Stimulated activated CD4-positive, alpha-beta T cell treated with anti-CD3 and anti-CD28 coated beads, Interleukin-12 subunit alpha, Interleukin-12 subunit beta, amount 100 ng/mL, for 48 hours (primary cell): ENCODE results near the gene CHPF.

Experiments
- DNase-seq, 3 donors: peaks; one replicate each; pipeline ENCODE4 v3.0.0-alpha.2; 2020; ENCODE audit warnings: low read depth in 2 of 3, low spot score in 1 of 3

The CHPF gene

GRCh38 chr2:219552382-219553167 is 9.0 kb upstream of the CHPF start:
- peak; percentile 54 to 81 (median 73) for DNase-seq

DNA sequence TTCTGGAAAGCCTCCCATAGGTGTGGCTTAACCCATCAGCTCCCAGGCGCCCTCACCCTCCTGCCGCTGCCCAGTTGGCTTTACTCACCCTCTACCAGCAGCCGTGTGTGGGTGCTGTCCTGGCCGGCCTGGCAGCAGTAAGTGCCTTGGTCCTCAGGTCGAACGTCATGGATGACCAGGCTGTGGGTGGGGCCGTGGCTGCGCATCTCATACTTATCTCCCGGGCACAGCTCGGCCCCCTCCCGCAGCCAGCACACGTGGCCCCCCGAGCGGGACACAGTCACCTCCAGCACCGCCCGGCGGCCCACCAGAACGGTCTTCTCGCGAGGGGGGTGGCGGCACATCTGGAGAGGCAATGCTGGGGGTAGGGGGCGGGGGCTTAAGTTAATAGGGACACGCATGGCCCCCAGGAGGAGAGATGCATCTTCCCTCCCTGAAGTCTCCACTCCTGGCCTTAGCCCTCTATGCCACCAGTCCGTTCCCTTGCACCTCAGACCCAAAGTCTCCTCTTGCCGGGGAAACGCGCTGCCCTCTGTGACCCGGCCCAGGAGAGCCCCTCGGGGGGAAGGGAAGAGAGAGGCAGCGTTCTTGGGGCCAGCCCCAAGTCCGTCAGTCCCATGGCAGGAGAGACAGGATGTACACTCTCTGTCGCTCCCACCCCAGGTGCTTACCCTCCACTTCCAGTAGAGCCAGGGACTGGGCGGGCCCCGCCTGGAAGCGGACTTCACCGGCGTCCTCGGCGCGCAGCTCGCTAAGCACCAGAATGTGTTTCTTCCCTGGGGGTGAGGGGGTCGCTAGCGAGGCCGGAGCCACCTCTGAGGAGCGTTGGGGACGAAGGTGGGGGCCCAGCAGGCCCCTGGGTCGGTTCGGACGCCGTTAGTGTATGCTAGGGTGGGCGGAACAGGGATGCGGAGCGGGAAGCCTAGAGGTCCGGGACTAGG is 8.1 kb upstream of the CHPF start:
- DNase-seq = no peak

DNA sequence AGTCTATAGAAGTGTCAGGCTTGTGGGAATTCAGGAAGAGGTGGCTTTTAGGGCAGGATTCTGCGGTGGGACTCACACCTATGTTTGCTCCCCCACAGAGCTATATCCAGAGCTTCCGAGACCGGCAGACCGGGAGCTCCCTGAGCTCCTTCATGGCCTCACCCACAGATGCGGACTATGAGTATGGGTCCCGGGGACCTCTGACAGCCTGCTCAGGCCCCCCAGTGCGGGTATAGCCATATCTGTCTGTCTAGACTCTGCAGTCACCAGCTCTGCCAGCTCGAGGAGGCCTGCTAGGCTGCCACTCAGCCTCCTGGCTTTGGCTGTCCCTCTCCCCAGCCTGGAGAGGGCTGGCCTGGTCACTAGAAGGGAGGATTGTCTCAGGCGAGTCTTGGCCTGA is 6.0 kb upstream of the CHPF start:
- DNase-seq = no peak

GRCh38 chr2:219548990-219549389 is 5.4 kb upstream of the CHPF start:
- no peak for DNase-seq

- DNase-seq = no peak
These were observed 4.0 kb upstream of the CHPF start for GRCh38 chr2:219547621-219548020.

GRCh38 chr2:219545943-219546352 is 2.3 kb upstream of the CHPF start:
- DNase-seq = no peak

GRCh38 chr2:219545295-219545942 is 1.8 kb upstream of the CHPF start:
- DNase-seq = no peak

DNA sequence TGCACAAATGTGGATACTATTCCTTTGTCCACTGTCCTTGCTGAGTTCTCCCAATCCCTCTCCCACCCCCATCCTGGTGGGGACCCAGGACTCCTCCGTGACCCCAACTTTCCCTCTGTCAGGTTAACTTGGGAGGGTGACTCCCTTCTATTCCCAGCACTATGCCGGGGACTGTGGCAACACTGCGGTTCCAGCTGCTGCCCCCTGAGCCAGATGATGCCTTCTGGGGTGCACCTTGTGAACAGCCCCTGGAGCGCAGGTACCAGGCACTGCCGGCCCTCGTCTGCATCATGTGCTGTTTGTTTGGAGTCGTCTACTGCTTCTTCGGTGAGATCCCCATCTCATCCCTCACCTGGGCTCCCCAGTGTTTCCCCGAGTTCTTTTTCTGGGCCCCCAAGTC is 958 bp upstream of the CHPF start:
- no peak for DNase-seq

DNA sequence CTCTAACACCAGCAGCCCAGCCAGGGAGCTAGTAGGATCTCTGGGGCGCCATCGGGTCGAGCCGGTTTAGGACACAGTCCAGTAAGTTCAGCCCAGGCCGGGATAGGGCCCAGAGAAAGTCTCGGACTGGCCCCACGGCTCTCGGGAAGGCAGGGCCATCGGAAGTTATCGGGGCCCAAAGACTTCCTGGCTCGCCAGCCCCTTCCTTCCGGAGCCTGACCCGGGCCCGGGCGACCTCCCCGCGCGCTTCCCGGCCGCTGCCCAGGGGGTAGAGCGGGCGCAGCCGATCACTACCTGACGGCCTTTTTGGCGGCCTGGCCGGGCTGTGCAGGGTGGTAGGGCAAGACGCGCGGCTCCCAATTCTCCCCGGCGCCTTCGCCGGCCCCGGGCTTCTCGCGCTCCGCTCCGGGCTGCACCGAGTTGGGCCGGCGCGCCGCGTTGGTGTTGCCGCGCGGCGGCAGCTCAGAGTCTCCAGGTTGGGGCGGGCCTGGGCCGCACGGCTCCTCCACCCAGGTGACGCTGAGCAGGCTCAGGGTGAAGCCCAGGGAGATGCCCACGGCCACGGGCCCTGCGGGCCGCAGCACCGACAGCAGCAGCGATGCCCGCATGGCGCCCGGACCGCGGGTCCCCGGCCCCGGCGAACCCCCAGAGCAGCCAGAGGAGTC is 546 bp downstream of the CHPF start:
- DNase-seq = peak in 1 of 3 donors; percentile 21

DNA sequence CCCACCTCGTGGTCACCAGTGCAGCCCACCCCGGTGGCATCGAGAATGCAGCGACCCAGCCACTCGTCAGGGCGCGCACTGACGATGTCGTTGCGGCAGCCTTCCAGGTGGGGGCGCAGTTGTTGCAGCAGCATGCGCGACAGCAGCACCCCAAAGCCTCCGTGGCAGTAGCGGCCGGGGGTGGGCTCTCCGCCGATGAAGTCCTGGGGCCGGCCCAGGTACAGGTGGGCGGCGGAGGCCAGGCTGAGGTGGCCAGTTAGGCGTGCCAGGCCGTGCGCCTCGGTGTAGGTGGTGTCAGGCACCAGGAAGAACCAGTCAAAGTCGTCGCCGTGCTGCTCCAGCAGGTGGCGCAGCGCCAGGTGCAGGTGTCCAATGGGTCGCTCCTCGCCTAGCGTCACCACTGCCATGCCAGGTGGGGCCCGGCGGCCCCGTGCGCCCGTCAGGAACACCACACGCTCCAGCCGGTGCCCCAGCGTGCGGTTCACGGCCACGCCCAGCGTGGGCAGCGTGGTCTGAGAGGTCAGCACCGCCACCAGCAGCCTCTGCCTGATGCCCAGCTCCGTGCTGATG is 1.9 kb downstream of the CHPF start:
- DNase-seq = peak; percentile 81 to 83 (median 83)

DNA sequence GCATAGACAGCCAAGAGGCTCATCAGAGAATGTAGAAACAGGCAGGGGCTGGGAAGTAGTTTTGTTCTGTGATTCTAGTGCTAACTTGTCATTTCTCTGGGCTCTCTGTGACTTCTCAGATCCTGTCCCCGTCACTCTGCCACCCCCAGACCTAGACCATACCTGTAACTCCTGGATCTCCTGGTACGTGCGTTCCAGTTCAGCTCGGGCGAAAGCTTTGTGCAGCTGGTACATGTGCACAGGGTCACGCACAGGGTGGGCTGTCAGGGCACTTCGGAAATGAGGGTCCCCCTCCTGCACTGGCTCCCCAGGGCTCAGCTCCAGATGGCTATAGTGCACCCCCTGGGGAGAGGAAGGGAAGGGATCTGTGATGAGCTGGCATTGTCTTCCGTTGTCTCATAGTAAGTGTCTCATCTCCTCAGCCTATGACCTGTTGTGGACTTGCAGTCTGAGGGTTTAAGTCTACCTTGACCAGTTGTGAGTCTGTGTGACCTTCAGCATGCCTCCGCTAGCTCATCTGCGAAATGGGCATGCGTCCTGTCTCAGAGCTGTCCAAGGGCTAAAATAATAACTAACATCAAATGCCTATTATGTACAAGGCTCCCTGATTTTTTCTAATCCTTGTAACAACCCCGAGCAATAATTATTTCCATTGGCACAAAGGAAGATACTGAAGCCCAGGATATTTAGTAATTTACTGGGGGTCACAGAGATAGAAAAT is 2.7 kb downstream of the CHPF start:
- DNase-seq = no peak

DNA sequence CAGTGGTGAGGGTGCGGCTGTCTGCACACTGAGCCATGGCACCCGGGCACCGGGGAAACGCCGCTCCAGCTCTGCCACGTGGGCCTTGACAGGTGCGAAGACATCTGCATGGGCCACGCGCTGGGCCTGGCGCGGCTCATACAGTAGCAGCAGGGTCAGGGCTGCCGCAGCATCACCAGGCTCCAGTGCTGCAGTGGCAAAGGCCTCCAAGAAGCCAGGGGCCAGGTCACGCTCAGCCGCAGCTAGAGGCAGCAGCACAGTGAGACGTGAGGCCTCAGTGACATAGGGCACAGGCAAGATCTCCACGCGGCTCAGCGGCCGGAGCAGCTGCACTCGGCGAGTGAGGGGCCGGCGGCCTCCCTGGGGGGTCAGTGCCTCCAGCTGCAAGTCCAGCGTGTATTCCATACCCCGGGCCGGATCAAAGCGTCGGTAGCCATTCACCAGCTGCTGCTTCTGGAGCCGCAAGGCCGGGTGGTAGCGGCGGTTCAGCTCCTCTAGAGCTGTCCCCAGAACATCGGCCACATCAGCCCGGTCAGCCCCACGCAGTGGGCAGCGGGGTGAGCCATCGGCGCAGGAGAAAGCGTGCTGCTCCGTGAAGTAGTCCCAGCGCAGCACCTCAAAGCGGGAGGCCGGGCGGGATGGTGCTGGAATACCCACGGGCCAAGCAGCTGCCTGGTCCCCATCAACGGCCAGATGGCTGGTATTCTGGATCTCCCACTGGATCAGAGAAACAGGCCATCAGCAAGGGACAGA is 3.5 kb downstream of the CHPF start:
- DNase-seq = no peak

DNA sequence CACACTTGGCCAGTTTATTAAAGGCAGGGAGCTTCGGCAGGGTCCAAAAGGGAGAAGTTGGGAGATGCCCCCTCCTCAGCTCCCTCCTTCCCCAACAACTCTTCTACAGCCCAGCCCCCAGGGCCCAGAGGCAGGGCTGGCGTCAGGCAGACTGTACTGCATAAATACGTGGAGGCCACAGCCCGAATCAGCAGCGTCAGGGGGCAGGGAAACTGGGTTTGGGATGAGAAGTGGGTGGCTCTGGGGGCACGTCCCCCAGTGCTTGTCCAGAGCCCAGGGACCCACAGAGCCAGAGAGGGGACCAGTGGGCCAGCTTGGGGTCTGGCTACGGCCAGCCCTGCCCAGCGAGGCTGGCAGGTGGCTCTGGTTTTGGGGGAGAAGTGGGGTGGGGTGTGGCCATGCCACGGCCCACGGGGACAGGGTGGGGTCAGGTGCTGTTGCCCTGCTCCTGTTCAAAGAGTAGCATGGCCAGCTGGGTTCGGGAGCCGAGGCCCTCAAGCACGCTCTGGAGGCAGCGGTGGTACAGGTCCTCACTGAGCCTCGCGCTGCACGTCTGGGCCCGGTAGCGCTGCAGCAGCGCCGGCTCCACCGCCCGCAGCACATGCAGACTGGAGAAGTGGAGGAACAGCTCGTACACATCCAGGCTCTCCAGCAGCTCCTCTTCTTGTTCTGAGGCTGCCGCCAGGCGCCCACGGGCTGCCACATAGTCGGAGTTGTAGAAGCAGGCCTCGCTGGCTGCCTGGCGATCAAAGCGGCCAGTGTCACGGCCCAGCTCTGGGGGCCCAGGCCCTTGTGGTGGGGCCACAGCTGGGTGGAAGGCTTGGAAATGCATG is 4.4 kb downstream of the CHPF start:
- no peak for DNase-seq

DNA sequence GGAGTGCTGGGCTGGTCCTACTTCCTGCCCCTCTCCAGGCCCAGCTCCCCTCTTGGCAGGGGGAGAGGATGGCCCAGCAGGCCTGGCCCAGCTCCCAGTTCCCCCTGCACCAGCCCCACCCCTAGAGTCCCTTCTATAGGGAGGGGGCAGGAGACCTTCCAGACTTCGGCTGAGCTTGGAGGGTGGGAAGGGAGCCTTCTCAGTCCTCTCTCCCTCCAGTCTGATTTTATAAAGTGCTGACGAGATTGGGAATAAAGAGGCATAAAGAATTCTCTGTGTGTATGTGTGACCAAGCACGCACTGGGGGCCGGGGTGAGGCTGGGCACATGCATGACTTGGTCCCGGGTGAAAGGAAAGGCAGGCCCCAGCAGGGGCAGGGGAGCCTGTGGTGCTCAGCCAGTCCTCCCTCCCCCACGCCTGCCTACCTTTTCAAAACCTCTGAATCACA is 5.1 kb downstream of the CHPF start:
- DNase-seq = no peak

DNA sequence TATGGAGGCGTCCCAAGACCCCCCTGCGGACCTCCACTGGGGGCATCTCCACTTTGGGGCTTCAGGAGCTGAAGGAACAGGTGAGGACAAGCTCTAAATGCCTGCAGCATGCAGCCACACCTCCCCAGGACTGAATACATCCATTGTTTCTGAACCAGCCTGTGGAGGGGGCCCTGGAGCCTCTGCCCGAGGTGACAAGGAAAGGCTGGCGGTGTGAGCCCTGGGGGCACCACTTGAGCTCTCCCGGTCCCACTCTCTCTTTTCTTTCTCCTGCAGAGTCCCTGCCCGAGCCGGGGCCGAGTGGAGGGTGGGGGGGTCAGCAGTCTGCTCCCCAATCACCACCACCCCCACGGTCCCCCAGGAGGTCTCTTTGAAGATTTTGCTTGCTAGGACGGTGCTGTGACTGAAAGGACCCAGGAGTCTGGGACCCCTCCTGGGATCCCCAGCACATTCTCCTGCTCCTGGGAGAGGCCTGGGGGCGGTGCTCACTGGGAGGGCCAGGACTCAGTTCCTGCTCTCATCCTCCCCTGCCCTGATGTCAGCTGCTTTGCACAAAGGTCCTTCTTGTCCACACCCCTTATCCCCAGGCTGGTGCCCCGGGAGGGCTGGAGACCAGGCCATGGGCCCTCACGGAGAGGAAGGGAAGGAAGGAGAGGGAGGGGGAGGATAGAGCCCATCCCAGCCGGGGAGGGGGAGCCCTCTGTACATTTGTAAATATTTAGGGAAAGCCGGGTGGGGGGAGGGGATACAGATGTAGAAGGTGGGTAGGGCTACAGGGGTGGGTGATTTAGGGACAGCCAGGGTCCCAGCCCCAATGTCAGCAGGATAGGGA is 5.7 kb downstream of the CHPF start:
- DNase-seq = no peak

DNA sequence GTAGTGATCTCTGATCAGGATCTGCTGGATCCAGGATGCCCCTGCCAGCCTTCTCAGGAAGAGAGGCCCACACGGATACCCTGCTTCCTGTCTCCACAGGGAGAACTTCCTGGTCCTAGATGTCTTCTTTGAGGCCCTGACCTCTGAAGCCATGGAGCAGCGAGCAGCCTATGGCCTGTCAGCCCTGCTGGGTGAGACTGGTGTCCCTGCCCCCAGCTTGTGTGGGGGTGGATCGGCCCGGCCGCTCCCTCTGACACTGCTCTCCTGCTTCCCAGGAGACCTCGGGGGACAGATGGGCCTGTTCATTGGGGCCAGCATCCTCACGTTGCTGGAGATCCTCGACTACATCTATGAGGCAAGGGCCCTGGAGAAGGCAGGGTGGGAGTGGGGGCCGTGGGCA is 6.6 kb downstream of the CHPF start:
- no peak for DNase-seq

DNA sequence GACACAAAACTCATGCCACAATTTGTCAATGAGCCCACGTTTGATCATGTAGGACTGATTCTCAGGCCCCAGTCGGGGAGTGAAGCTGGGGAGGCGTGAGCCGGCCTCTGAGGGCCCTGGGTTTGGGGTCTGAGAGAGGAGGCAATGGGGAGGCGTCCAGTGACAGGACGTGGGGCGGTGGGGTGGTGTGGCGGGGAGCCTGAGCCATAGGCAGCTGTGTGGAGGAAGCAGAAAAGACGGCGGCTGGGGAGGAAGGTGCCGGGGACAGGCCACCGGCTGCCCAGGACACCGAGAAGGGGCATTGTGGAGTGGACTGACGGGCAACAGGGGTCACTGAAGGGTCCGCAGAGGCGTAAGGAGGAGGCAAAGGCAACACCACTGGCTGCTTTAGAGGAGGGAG is 7.2 kb downstream of the CHPF start:
- DNase-seq = no peak
